ENCODE measurements around the gene SNRPB.

SNRPB gene

GRCh38 chr20:2446845-2447244 lies 23.7 kb downstream of the SNRPB start:
- Histone ChIP-seq H3K4me1 (ENCODE audit: control insufficient read depth, low read length) (no peaks in the 10 kb centered on the region), H4K20me1 (ENCODE audit: control insufficient read depth, insufficient read depth, low read depth, low read length) (no peaks in the 10 kb centered on the region), H3K4me3 (ENCODE audit: low read length) (no peak overlapping the region), H3F3A (ENCODE audit: control insufficient read depth, insufficient read depth) (no peaks in the 10 kb centered on the region), H3K9me3 (ENCODE audit: control insufficient read depth, insufficient read depth, low read length) (no peaks in the 10 kb centered on the region), H3K36me3 (ENCODE audit: control insufficient read depth, low read length) (no peaks in the 10 kb centered on the region), H3K9me2 (replicated peaks; ENCODE audit: control insufficient read depth, low read length) (no peaks in the 10 kb centered on the region), H3K4me2 (ENCODE audit: low read length) (no peak overlapping the region), H3K79me2 (ENCODE audit: control insufficient read depth, low read length) (no peaks in the 10 kb centered on the region), H3K27me3 (ENCODE audit: control insufficient read depth, low read length) (peaks cover 24% of the 10 kb centered on the region), H3K27ac (ENCODE audit: low read depth, low read length) (no peak overlapping the region)
- TF ChIP-seq EZH2phosphoT487 (IDR thresholded peaks at IDR 0.05; ENCODE audit: borderline replicate concordance, low read length): no peak

- Histone ChIP-seq H3K4me2 (ENCODE audit: low read length) (no peak overlapping the region), H3K27me3 (ENCODE audit: control insufficient read depth, low read length) (peaks cover 8% of the 10 kb centered on the region), H3K27ac (ENCODE audit: low read depth, low read length) (no peak overlapping the region), H3K36me3 (ENCODE audit: control insufficient read depth, low read length) (no peaks in the 10 kb centered on the region), H3K4me3 (ENCODE audit: low read length) (no peak overlapping the region), H3K4me1 (ENCODE audit: control insufficient read depth, low read length) (no peaks in the 10 kb centered on the region), H4K20me1 (ENCODE audit: control insufficient read depth, insufficient read depth, low read depth, low read length) (no peaks in the 10 kb centered on the region), H3K9me2 (replicated peaks; ENCODE audit: control insufficient read depth, low read length) (no peaks in the 10 kb centered on the region), H3K9me3 (ENCODE audit: control insufficient read depth, insufficient read depth, low read length) (no peaks in the 10 kb centered on the region), H3F3A (ENCODE audit: control insufficient read depth, insufficient read depth) (no peaks in the 10 kb centered on the region), H3K79me2 (ENCODE audit: control insufficient read depth, low read length) (no peaks in the 10 kb centered on the region)
- TF ChIP-seq CTCF (IDR thresholded peaks at IDR 0.05; ENCODE audit: low read depth, low read length, poor library complexity, severe bottlenecking) (no peak), EZH2phosphoT487 (IDR thresholded peaks at IDR 0.05; ENCODE audit: borderline replicate concordance, low read length) (no peak)
Measured at GRCh38 chr20:2431185-2431584, 39.4 kb downstream of the SNRPB start.

- Histone ChIP-seq H3F3A (ENCODE audit: control insufficient read depth, insufficient read depth) (no peaks in the 10 kb centered on the region), H3K4me1 (ENCODE audit: control insufficient read depth, low read length) (no peaks in the 10 kb centered on the region), H3K79me2 (ENCODE audit: control insufficient read depth, low read length) (no peaks in the 10 kb centered on the region), H3K27me3 (ENCODE audit: control insufficient read depth, low read length) (peaks cover 12% of the 10 kb centered on the region), H3K27ac (ENCODE audit: low read depth, low read length) (no peak overlapping the region), H3K9me2 (replicated peaks; ENCODE audit: control insufficient read depth, low read length) (no peaks in the 10 kb centered on the region), H4K20me1 (ENCODE audit: control insufficient read depth, insufficient read depth, low read depth, low read length) (no peaks in the 10 kb centered on the region), H3K4me2 (ENCODE audit: low read length) (no peak overlapping the region), H3K4me3 (ENCODE audit: low read length) (no peak overlapping the region), H3K36me3 (ENCODE audit: control insufficient read depth, low read length) (no peaks in the 10 kb centered on the region), H3K9me3 (ENCODE audit: control insufficient read depth, insufficient read depth, low read length) (no peaks in the 10 kb centered on the region)
- TF ChIP-seq EZH2phosphoT487 (IDR thresholded peaks at IDR 0.05; ENCODE audit: borderline replicate concordance, low read length) (no peak), CTCF (IDR thresholded peaks at IDR 0.05; ENCODE audit: low read depth, low read length, poor library complexity, severe bottlenecking) (no peak)
Measured at GRCh38 chr20:2430538-2430937, 40.1 kb downstream of the SNRPB start.

- H3K27ac ChIP-seq (ENCODE audit: low read depth, low read length): no peak overlapping the region
- TF ChIP-seq EZH2phosphoT487 (IDR thresholded peaks at IDR 0.05; ENCODE audit: borderline replicate concordance, low read length): no peak
- no peak for TF ChIP-seq CTCF (IDR thresholded peaks at IDR 0.05; ENCODE audit: low read depth, low read length, poor library complexity, severe bottlenecking)
- H4K20me1 ChIP-seq (ENCODE audit: control insufficient read depth, insufficient read depth, low read depth, low read length): no peaks in the 10 kb centered on the region
- H3K4me2 ChIP-seq (ENCODE audit: low read length): no peak overlapping the region
- H3K4me3 ChIP-seq (ENCODE audit: low read length): no peak overlapping the region
- H3K36me3 ChIP-seq (ENCODE audit: control insufficient read depth, low read length): no peaks in the 10 kb centered on the region
- peaks cover 12% of the 10 kb centered on the region for H3K27me3 ChIP-seq (ENCODE audit: control insufficient read depth, low read length)
- H3K79me2 ChIP-seq (ENCODE audit: control insufficient read depth, low read length): no peaks in the 10 kb centered on the region
- no peaks in the 10 kb centered on the region for H3F3A ChIP-seq (ENCODE audit: control insufficient read depth, insufficient read depth)
- no peaks in the 10 kb centered on the region for H3K9me3 ChIP-seq (ENCODE audit: control insufficient read depth, insufficient read depth, low read length)
- no peaks in the 10 kb centered on the region for H3K4me1 ChIP-seq (ENCODE audit: control insufficient read depth, low read length)
- no peaks in the 10 kb centered on the region for H3K9me2 ChIP-seq (replicated peaks; ENCODE audit: control insufficient read depth, low read length)
Measured at GRCh38 chr20:2429051-2429450, 41.5 kb downstream of the SNRPB start.
